ENCODE measurements around the gene SLC25A34.

Gene SLC25A34

GRCh38 chr1:15722836-15723532 lies 13.1 kb upstream of the SLC25A34 start:
- H3K9me3 Mint-ChIP-seq: no peaks in the 10 kb centered on the region
- H3K27ac Mint-ChIP-seq: peak overlapping the region; percentile 16
- H3K36me3 Mint-ChIP-seq (ENCODE audit: low read depth): peaks cover 13% of the 10 kb centered on the region
- H3K27me3 Mint-ChIP-seq (ENCODE audit: low read depth): no peaks in the 10 kb centered on the region
- no peak overlapping the region for H3K4me3 Mint-ChIP-seq
- H3K4me1 Mint-ChIP-seq (ENCODE audit: low read depth): no peaks in the 10 kb centered on the region

- Mint-ChIP-seq H3K36me3 (ENCODE audit: low read depth) (peaks cover 10% of the 10 kb centered on the region), H3K27me3 (ENCODE audit: low read depth) (no peaks in the 10 kb centered on the region), H3K27ac (no peak overlapping the region), H3K4me1 (ENCODE audit: low read depth) (no peaks in the 10 kb centered on the region), H3K9me3 (no peaks in the 10 kb centered on the region), H3K4me3 (no peak overlapping the region)
Measured at GRCh38 chr1:15723631-15724246, 12.3 kb upstream of the SLC25A34 start.

GRCh38 chr1:15724949-15725880 lies 10.8 kb upstream of the SLC25A34 start:
- Mint-ChIP-seq H3K36me3 (ENCODE audit: low read depth) (peaks cover 10% of the 10 kb centered on the region), H3K4me1 (ENCODE audit: low read depth) (no peaks in the 10 kb centered on the region), H3K27me3 (ENCODE audit: low read depth) (no peaks in the 10 kb centered on the region), H3K27ac (no peak overlapping the region), H3K9me3 (no peaks in the 10 kb centered on the region), H3K4me3 (no peak overlapping the region)

GRCh38 chr1:15726508-15726907 lies 9.6 kb upstream of the SLC25A34 start:
- no peaks in the 10 kb centered on the region for H3K27me3 Mint-ChIP-seq (ENCODE audit: low read depth)
- H3K27ac Mint-ChIP-seq: no peak overlapping the region
- H3K4me3 Mint-ChIP-seq: no peak overlapping the region
- H3K4me1 Mint-ChIP-seq (ENCODE audit: low read depth): no peaks in the 10 kb centered on the region
- peaks cover 10% of the 10 kb centered on the region for H3K36me3 Mint-ChIP-seq (ENCODE audit: low read depth)
- no peaks in the 10 kb centered on the region for H3K9me3 Mint-ChIP-seq

- H3K4me3 Mint-ChIP-seq: no peak overlapping the region
- H3K27ac Mint-ChIP-seq: no peak overlapping the region
- H3K27me3 Mint-ChIP-seq (ENCODE audit: low read depth): no peaks in the 10 kb centered on the region
- no peaks in the 10 kb centered on the region for H3K4me1 Mint-ChIP-seq (ENCODE audit: low read depth)
- no peaks in the 10 kb centered on the region for H3K9me3 Mint-ChIP-seq
- H3K36me3 Mint-ChIP-seq (ENCODE audit: low read depth): peaks cover 10% of the 10 kb centered on the region
Measured at GRCh38 chr1:15727021-15727420, 9.0 kb upstream of the SLC25A34 start.

- no peak overlapping the region for H3K4me3 Mint-ChIP-seq
- peaks cover 13% of the 10 kb centered on the region for H3K36me3 Mint-ChIP-seq (ENCODE audit: low read depth)
- no peaks in the 10 kb centered on the region for H3K9me3 Mint-ChIP-seq
- no peaks in the 10 kb centered on the region for H3K4me1 Mint-ChIP-seq (ENCODE audit: low read depth)
- H3K27me3 Mint-ChIP-seq (ENCODE audit: low read depth): no peaks in the 10 kb centered on the region
- H3K27ac Mint-ChIP-seq: no peak overlapping the region
Measured at GRCh38 chr1:15727424-15727823, 8.6 kb upstream of the SLC25A34 start.

GRCh38 chr1:15727866-15728534 lies 8.1 kb upstream of the SLC25A34 start:
- Mint-ChIP-seq H3K36me3 (ENCODE audit: low read depth) (peaks cover 14% of the 10 kb centered on the region), H3K4me1 (ENCODE audit: low read depth) (no peaks in the 10 kb centered on the region), H3K4me3 (no peak overlapping the region), H3K27me3 (ENCODE audit: low read depth) (no peaks in the 10 kb centered on the region), H3K27ac (no peak overlapping the region), H3K9me3 (no peaks in the 10 kb centered on the region)

GRCh38 chr1:15728937-15729657 lies 7.0 kb upstream of the SLC25A34 start:
- H3K4me1 Mint-ChIP-seq (ENCODE audit: low read depth): no peaks in the 10 kb centered on the region
- H3K27ac Mint-ChIP-seq: no peak overlapping the region
- no peak overlapping the region for H3K4me3 Mint-ChIP-seq
- H3K36me3 Mint-ChIP-seq (ENCODE audit: low read depth): peaks cover 14% of the 10 kb centered on the region
- H3K27me3 Mint-ChIP-seq (ENCODE audit: low read depth): no peaks in the 10 kb centered on the region
- no peaks in the 10 kb centered on the region for H3K9me3 Mint-ChIP-seq

- Mint-ChIP-seq H3K36me3 (ENCODE audit: low read depth) (peaks cover 11% of the 10 kb centered on the region), H3K9me3 (no peaks in the 10 kb centered on the region), H3K27ac (no peak overlapping the region), H3K27me3 (ENCODE audit: low read depth) (no peaks in the 10 kb centered on the region), H3K4me3 (no peak overlapping the region), H3K4me1 (ENCODE audit: low read depth) (no peaks in the 10 kb centered on the region)
Measured at GRCh38 chr1:15730423-15730822, 5.6 kb upstream of the SLC25A34 start.

GRCh38 chr1:15730936-15731335 lies 5.1 kb upstream of the SLC25A34 start:
- no peak overlapping the region for H3K27ac Mint-ChIP-seq
- no peaks in the 10 kb centered on the region for H3K9me3 Mint-ChIP-seq
- no peaks in the 10 kb centered on the region for H3K27me3 Mint-ChIP-seq (ENCODE audit: low read depth)
- H3K4me1 Mint-ChIP-seq (ENCODE audit: low read depth): no peaks in the 10 kb centered on the region
- peaks cover 9% of the 10 kb centered on the region for H3K36me3 Mint-ChIP-seq (ENCODE audit: low read depth)
- H3K4me3 Mint-ChIP-seq: no peak overlapping the region

- Mint-ChIP-seq H3K36me3 (ENCODE audit: low read depth) (peaks cover 7% of the 10 kb centered on the region), H3K27ac (no peak overlapping the region), H3K4me1 (ENCODE audit: low read depth) (no peaks in the 10 kb centered on the region), H3K9me3 (no peaks in the 10 kb centered on the region), H3K27me3 (ENCODE audit: low read depth) (no peaks in the 10 kb centered on the region), H3K4me3 (no peak overlapping the region)
Measured at GRCh38 chr1:15731735-15732685, 4.0 kb upstream of the SLC25A34 start.

- Mint-ChIP-seq H3K36me3 (ENCODE audit: low read depth) (peaks cover 6% of the 10 kb centered on the region), H3K27me3 (ENCODE audit: low read depth) (no peaks in the 10 kb centered on the region), H3K4me1 (ENCODE audit: low read depth) (no peaks in the 10 kb centered on the region), H3K27ac (no peak overlapping the region), H3K9me3 (no peaks in the 10 kb centered on the region), H3K4me3 (no peak overlapping the region)
Measured at GRCh38 chr1:15732686-15733081, 3.4 kb upstream of the SLC25A34 start.

GRCh38 chr1:15733218-15733725 lies 2.8 kb upstream of the SLC25A34 start:
- no peaks in the 10 kb centered on the region for H3K27me3 Mint-ChIP-seq (ENCODE audit: low read depth)

More at GRCh38 chr1:15733218-15733725, 2.8 kb upstream of the SLC25A34 start:
- no peaks in the 10 kb centered on the region for H3K9me3 Mint-ChIP-seq
- H3K4me3 Mint-ChIP-seq: no peak overlapping the region
- H3K27ac Mint-ChIP-seq: no peak overlapping the region
- peaks cover 6% of the 10 kb centered on the region for H3K36me3 Mint-ChIP-seq (ENCODE audit: low read depth)
- H3K4me1 Mint-ChIP-seq (ENCODE audit: low read depth): no peaks in the 10 kb centered on the region

All from T-helper 1 cell treated with Interleukin-12 subunit alpha and Interleukin-12 subunit beta and Interleukin-4 antibody, amounts not matched to agents 30 μg/mL and 1 μg/mL, for 36 hours (primary cell).